K562 (cell line): ENCODE data around the gene ASMTL. TPM values are rescaled to one million over a fixed set of nuclear protein-coding genes. Genes with fewer than 3 reads are reported as not detected.
A peak's percentile ranks its signal among the peaks of the same experiment; 100 is the strongest.

Experiments
- ARNT ChIP-seq, 2 experiments: fragments of 450-650 bp; IDR thresholded peaks; 2 replicates each; pipeline ENCODE4 v1.6.1; 2016; ENCODE audit warnings: mild to moderate bottlenecking in 1 of 2
- ATF3 ChIP-seq, 2 experiments: fragments of 450-650 bp in 1 of 2; sonication (generic) in 1 of 2; formaldehyde crosslinking in 1 of 2; IDR thresholded peaks in 1 of 2; conservative IDR thresholded peaks in 1 of 2; 2 replicates each; pipeline versions ENCODE4 v1.6.1 to v1.8.1; 2016 to 2023; ENCODE audit warnings: mild to moderate bottlenecking in 2 of 2, moderate library complexity in 2 of 2, inconsistent platforms in 1 of 2, missing genetic modification reagents in 1 of 2
- CC2D1A ChIP-seq: fragments of 450-650 bp; IDR thresholded peaks from 2 replicates; pipeline ENCODE4 v1.6.1; 2017; ENCODE audit warnings: mild to moderate bottlenecking
- CGGBP1 ChIP-seq: fragments of 250-450 bp; sonication (Bioruptor Pico); IDR thresholded peaks from 2 replicates; pipeline ENCODE4 v1.9.0; 2021; ENCODE audit warnings: mild to moderate bottlenecking
- CREB3 ChIP-seq: fragments of 450-650 bp; conservative IDR thresholded peaks from 2 replicates; pipeline ENCODE4 v1.6.1; 2016; ENCODE audit warnings: missing genetic modification characterization, low read depth, mild to moderate bottlenecking, missing compliant biosample characterization, moderate library complexity
- CREB3L1 ChIP-seq: fragments of 450-650 bp; IDR thresholded peaks from 2 replicates; pipeline ENCODE4 v1.6.1; 2014; ENCODE audit warnings: low read depth, mild to moderate bottlenecking, moderate library complexity, borderline replicate concordance
- FOXM1 ChIP-seq, 2 experiments: fragments of 450-650 bp in 1 of 2; sonication (generic) in 1 of 2; formaldehyde crosslinking in 1 of 2; IDR thresholded peaks; 2 replicates each; pipeline versions ENCODE4 v1.6.1 to v1.9.0; 2017 to 2022; ENCODE audit warnings: low read depth in 2 of 2, mild to moderate bottlenecking in 2 of 2, missing genetic modification reagents in 1 of 2, moderate library complexity in 1 of 2
- NELFE ChIP-seq: IDR thresholded peaks from 2 replicates; pipeline ENCODE4 v1.6.1; 2011; ENCODE audit warnings: mild to moderate bottlenecking; ENCODE audit not compliant: insufficient read depth, insufficient read length
- NUFIP1 ChIP-seq: fragments of 450-650 bp; IDR thresholded peaks from 2 replicates; pipeline ENCODE4 v1.6.1; 2018; ENCODE audit not compliant: partially characterized antibody
- SRSF7 ChIP-seq: fragments of 200-400 bp; formaldehyde crosslinking; optimal IDR thresholded peaks from 2 replicates; pipeline ENCODE3; 2017; ENCODE audit warnings: mild to moderate bottlenecking, low read depth, low read length
- TBL1XR1 ChIP-seq, 2 experiments: IDR thresholded peaks; 2 replicates each; pipeline ENCODE4 v1.6.1; 2012; ENCODE audit warnings: improper control_type of control experiment in 2 of 2, low read length in 2 of 2, mild to moderate bottlenecking in 1 of 2
- ZKSCAN3 ChIP-seq: fragments of 250-450 bp; sonication (Bioruptor Pico); IDR thresholded peaks from 2 replicates; pipeline ENCODE4 v1.4.0; 2020
- ZNF134 ChIP-seq: fragments of 250-450 bp; sonication (Bioruptor Pico); conservative IDR thresholded peaks from 2 replicates; pipeline ENCODE4 v1.4.0; 2020
- ZNF436 ChIP-seq: fragments of 250-450, 450-650 bp; sonication (Bioruptor Pico); formaldehyde crosslinking; IDR thresholded peaks from 2 replicates; pipeline ENCODE4 v1.7.0; 2020; ENCODE audit warnings: mild to moderate bottlenecking
- ZNF592 ChIP-seq: fragments of 450-650 bp; IDR thresholded peaks from 2 replicates; pipeline ENCODE4 v1.6.1; 2017; ENCODE audit warnings: antibody characterized with exemption, mild to moderate bottlenecking
- ZNF668 ChIP-seq: fragments of 250-450 bp; sonication (Bioruptor Pico); IDR thresholded peaks from 2 replicates; pipeline ENCODE4 v1.8.0; 2022; ENCODE audit warnings: mild to moderate bottlenecking, inconsistent platforms
- ZNF778 ChIP-seq: fragments of 450-650 bp; formaldehyde crosslinking; IDR thresholded peaks from 2 replicates; pipeline ENCODE4 v1.4.0; 2020; ENCODE audit warnings: mild to moderate bottlenecking, moderate library complexity
- polyA plus RNA-seq, 8 experiments: library from polyadenylated mRNA; depleted of rRNA in 4 of 8; stranded (reverse) in 5 of 8; unstranded in 3 of 8; fragments of >200 nt; fragmentation: Nextera tagmentation in 2 of 8; fragmentation: Illumina TruSeq in 1 of 8; extraction: Ambion mirVana in 2 of 8; extraction: Trizol in 1 of 8; gene quantifications; 2 replicates each; pipeline versions ENCODE4 v1.2.1 to v1.2.3, GENCODE V29; 2011 to 2014; ENCODE audit warnings: inconsistent platforms in 1 of 8, missing spikeins in 1 of 8
- total RNA-seq, 7 experiments: library from RNA; depleted of rRNA in 6 of 7; stranded (reverse); fragments of >200 nt in 6 of 7; fragmentation: Illumina TruSeq in 2 of 7; extraction: Trizol in 2 of 7; gene quantifications; 2 replicates each; pipeline versions ENCODE4 v1.2.1 to v1.2.3, GENCODE V29; 2011 to 2021; ENCODE audit warnings: low replicate concordance in 1 of 7
- TF ChIP-seq, protein P1 (sequence below): fragments of 250-450 bp; sonication (Bioruptor Pico); IDR thresholded peaks from 2 replicates; pipeline ENCODE4 v1.4.0; 2020; ENCODE audit warnings: mild to moderate bottlenecking

Gene ASMTL
- total and polyA plus RNA-seq, 9 of the 15 experiments (the other 6 are each of a cell fraction or from before 2014, with no cell fraction given), result 0.56 to 20.6 (median 7.6) TPM

GRCh38 chrX:1392376-1393068 lies 60.2 kb downstream of the ASMTL start (continued):
- TF ChIP-seq, protein P1, sequence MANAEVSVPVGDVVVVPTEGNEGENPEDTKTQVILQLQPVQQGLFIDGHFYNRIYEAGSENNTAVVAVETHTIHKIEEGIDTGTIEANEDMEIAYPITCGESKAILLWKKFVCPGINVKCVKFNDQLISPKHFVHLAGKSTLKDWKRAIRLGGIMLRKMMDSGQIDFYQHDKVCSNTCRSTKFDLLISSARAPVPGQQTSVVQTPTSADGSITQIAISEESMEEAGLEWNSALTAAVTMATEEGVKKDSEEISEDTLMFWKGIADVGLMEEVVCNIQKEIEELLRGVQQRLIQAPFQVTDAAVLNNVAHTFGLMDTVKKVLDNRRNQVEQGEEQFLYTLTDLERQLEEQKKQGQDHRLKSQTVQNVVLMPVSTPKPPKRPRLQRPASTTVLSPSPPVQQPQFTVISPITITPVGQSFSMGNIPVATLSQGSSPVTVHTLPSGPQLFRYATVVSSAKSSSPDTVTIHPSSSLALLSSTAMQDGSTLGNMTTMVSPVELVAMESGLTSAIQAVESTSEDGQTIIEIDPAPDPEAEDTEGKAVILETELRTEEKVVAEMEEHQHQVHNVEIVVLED (CRISPR knock-in tag), result peak; percentile 48
- TF ChIP-seq NELFE, result no peak
- TF ChIP-seq TBL1XR1 (IDR thresholded peaks at IDR 0.05; ENCODE audit: low read length in 2 of 2), result no peak
- no peak for TF ChIP-seq SRSF7
- TF ChIP-seq ZNF668 (CRISPR knock-in tag), result no peak
- peak; percentile 86 for TF ChIP-seq CREB3 (tag)
- peak; percentile 97 for TF ChIP-seq ZNF592
- TF ChIP-seq ARNT (IDR thresholded peaks at IDR 0.05), result no peak
- peak; percentile 75 for TF ChIP-seq CREB3L1
- TF ChIP-seq FOXM1 (IDR thresholded peaks at IDR 0.05; ENCODE audit: low read depth), result no peak
- no peak for TF ChIP-seq FOXM1 (CRISPR knock-in tag; IDR thresholded peaks at IDR 0.05; ENCODE audit: low read depth)
- no peak for TF ChIP-seq NUFIP1
- TF ChIP-seq ZNF436 (CRISPR knock-in tag), result no peak
- TF ChIP-seq CC2D1A, result no peak
- no peak for TF ChIP-seq ZKSCAN3 (CRISPR knock-in tag)
- no peak for TF ChIP-seq ZNF778 (CRISPR knock-in tag)
- peak; percentile 65 for TF ChIP-seq ZNF134
- TF ChIP-seq ATF3 (IDR thresholded peaks at IDR 0.05), result no peak
- no peak for TF ChIP-seq ATF3 (CRISPR knock-in tag; conservative IDR thresholded peaks at IDR 0.05)
- no peak for TF ChIP-seq CGGBP1 (CRISPR knock-in tag)
